HG02885 (cell line): Measurements from ENCODE around the gene CCNB3.
"Not testable (repeated sequence)": the region's sequence is repeated elsewhere in the genome, so short reads cannot be mapped to it uniquely, and the experiment has no call there.

Source experiments
- ATAC-seq: cut with Tn5 transposase; IDR thresholded peaks from one replicate; pipeline ENCODE4 v1.9.1; 2021; ENCODE audit warnings: mild to moderate bottlenecking; ENCODE audit not compliant: unreplicated experiment, poor library complexity

Gene CCNB3

GRCh38 chrX:50204364-50204899 lies at the start of gene CCNB3:
TSS of gene CCNB3 (plus strand) at chrX:50204765. CDS start at chrX:50285164, 80,399 bp downstream.
- peak; percentile 97 for ATAC-seq

GRCh38 chrX:50157545-50158135 lies 46.9 kb upstream of the CCNB3 start:
- ATAC-seq = no peak

GRCh38 chrX:50158593-50158992 lies 46.0 kb upstream of the CCNB3 start:
- ATAC-seq = no peak

GRCh38 chrX:50161127-50161526 lies 43.4 kb upstream of the CCNB3 start:
- ATAC-seq = no peak

GRCh38 chrX:50165727-50166126 lies 38.8 kb upstream of the CCNB3 start:
- no peak for ATAC-seq

- ATAC-seq = no peak
These were observed 37.2 kb upstream of the CCNB3 start for GRCh38 chrX:50167366-50167765.

GRCh38 chrX:50168241-50168687 lies 36.3 kb upstream of the CCNB3 start:
- ATAC-seq = peak; percentile 65

- ATAC-seq = no peak
These were observed 34.8 kb upstream of the CCNB3 start for GRCh38 chrX:50169717-50170116.

GRCh38 chrX:50180073-50180940 lies 24.3 kb upstream of the CCNB3 start:
- ATAC-seq = no peak

- ATAC-seq = no peak
These were observed 20.7 kb upstream of the CCNB3 start for GRCh38 chrX:50183891-50184290.

GRCh38 chrX:50188859-50189600 lies 15.5 kb upstream of the CCNB3 start:
- ATAC-seq = no peak

- no peak for ATAC-seq
These were observed 6.2 kb upstream of the CCNB3 start for GRCh38 chrX:50198348-50198747.

- ATAC-seq = no peak
These were observed 3.7 kb upstream of the CCNB3 start, which contains the start of gene AKAP4 for GRCh38 chrX:50200907-50201306. TSS of gene AKAP4 (minus strand) at chrX:50201007. CDS start at chrX:50200889, 118 bp downstream.

GRCh38 chrX:50202539-50202938 lies 2.0 kb upstream of the CCNB3 start:
- no peak for ATAC-seq

- ATAC-seq = no peak
These were observed 2.2 kb downstream of the CCNB3 start for GRCh38 chrX:50206753-50207152.

- ATAC-seq = no peak
These were observed 6.9 kb downstream of the CCNB3 start for GRCh38 chrX:50211510-50211909.

- ATAC-seq = no peak
These were observed 76.7 kb downstream of the CCNB3 start for GRCh38 chrX:50281253-50281652.

- ATAC-seq = no peak
These were observed 122.7 kb downstream of the CCNB3 start for GRCh38 chrX:50327235-50327634.

- not testable (repeated sequence) for ATAC-seq
These were observed 128.1 kb downstream of the CCNB3 start for GRCh38 chrX:50332668-50333067.

GRCh38 chrX:50333308-50333707 lies 128.7 kb downstream of the CCNB3 start:
- ATAC-seq = no peak

GRCh38 chrX:50343917-50344316 lies 139.4 kb downstream of the CCNB3 start:
- ATAC-seq = no peak
